GM21825 (cell line): ENCODE measurements around the gene TMPRSS4.

Source experiments
- ATAC-seq: cut with Tn5 transposase; IDR thresholded peaks from one replicate; pipeline ENCODE4 v1.9.1; 2021; ENCODE audit warnings: mild to moderate bottlenecking, moderate library complexity; ENCODE audit not compliant: unreplicated experiment

Gene TMPRSS4

DNA sequence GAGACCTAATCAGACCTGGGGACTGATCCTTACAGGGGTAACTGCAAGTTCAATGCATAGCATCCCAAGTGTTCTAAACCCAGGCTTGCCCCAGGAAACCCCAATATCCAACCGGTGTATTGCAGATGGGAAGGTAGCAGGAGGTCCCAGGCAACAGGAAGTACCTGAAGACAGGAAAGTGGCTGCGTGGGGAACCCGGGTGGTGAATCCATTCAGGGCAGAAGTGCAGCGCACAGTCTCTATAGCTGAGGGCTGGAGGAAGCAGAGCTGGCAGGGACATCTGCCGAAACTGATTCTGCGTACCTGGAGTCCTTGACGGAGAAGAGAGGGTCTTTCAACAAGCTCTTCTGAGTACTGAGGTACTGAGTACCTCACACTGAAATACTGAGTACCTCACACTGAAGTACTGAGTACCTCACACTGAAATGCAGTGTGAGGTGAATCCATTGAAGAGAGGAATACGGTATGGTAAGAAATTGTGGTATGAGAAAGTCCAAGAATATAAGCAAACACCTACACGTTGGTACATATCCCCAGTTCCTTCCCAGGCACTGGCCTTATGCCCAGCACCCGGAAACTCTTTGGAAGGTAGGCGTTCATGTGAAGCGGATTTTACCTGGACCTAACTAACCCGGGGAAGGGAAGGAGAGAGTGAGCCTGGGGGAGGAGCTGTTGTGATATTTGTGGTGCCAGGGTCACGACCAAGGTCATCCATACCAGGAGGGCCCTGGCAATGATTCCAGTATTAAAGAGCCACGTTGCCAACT lies 55.7 kb downstream of the TMPRSS4 start:
- ATAC-seq = no peak

DNA sequence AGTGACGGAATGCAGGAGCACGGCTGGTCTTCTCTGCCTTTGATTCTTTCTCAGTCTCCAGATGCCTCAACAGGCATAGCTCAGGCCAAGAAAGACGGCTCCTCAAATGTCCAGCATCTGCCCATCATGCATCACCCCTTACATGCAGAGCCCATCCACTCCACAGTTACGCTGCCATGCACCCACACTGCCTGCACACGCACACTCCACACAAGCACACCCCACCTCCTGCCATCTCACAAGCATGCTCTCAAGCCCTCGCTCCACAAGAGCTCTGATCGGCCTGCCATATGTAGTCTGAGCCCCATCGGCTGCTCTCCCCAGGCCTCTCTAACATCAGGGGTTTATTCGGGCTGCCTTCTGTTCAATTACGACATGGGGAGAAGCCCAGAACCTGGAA lies 56.9 kb downstream of the TMPRSS4 start:
- ATAC-seq = no peak

DNA sequence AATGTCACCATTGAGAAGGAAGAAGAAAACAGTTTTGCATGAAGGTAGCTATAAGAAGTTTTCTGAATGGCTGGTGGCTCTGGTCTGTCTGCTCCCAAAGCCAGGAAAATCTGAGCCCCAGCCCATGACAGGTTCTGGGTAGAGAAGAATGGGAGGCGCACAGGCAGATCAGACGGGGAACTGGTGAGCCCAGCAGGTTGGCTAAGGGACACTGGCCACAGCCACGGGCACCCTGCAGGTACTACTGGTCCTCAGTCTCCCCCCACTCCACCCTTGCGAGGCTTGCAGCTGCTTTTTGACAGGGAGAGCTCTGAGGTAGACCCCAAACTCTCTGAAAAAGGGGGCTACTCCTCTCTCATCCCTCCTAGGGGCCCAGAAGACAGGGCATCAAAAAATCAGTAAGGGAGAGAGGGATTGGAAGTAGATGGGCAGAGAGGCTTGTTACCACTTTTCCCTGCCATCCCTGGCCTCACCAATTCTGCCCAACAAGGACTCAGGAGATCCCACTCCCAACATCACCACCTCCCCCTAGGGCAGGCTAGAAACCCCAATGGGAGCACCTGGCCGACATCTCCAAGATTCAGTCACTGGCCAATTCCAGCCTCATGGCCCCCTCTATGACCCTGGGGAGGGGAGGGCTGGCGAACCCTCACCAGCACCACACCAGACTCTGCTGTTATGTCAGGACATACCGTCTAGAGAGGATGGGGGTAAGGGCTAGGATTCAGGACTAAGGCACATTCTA lies 58.3 kb downstream of the TMPRSS4 start:
- ATAC-seq = no peak

DNA sequence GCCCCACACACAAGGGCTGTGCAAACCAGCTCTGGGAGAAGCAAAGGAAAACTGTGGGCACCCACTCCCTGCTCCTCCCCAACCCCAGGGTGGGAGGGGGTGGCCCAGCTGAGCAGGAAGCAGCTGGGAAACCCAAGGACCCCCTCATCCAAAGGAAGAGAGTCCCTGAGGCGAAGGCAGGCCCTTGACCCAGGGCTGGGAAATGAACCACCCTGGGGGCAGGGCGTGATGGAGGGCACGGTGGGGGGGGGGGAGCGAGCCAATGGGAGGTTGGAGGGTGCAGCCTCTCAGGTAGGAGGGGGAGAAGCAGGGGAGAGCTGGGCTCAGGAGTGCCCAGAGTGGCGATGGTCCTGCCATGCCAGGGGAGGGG lies 58.9 kb downstream of the TMPRSS4 start:
- no peak for ATAC-seq

DNA sequence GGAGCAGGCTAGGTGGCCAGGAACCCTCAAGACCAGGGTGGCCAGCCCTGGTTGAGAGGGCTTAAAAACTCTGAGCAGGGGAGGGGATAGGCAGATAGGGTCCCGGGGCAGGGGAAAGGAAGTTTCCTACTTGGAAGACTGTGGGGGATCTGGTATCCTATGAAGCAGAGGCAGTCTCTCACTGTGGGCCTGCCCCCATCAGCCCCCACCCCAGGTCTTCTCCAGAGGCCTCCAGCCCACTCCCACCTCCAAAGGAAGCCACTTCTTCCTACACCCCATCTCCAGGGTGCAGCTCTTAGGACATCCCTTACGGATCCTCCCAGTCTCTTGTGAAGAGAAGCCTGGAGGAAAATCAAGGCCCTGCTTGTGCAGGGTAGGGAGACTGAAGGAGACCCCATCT lies 59.5 kb downstream of the TMPRSS4 start:
- no peak for ATAC-seq

DNA sequence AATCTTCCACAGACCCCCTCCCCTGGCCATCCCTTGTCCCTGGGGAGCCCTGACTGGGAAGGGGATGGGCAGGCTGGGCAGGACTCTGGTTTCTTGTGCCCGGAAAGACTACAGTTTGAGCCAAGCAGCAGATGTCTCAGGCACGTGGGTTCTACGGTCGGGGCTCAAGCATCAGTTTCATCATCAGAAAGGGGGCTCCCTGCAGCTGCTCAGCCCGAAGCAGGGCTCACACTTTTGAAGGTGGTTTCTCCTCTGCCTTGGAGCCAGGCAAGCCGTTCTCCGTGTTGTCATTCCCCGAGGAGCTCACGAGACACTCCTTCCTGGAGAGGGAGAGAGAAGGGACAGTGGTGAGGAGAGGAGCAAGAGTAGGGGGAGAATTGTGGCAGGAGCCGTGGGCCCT lies 59.9 kb downstream of the TMPRSS4 start:
- ATAC-seq = no peak

DNA sequence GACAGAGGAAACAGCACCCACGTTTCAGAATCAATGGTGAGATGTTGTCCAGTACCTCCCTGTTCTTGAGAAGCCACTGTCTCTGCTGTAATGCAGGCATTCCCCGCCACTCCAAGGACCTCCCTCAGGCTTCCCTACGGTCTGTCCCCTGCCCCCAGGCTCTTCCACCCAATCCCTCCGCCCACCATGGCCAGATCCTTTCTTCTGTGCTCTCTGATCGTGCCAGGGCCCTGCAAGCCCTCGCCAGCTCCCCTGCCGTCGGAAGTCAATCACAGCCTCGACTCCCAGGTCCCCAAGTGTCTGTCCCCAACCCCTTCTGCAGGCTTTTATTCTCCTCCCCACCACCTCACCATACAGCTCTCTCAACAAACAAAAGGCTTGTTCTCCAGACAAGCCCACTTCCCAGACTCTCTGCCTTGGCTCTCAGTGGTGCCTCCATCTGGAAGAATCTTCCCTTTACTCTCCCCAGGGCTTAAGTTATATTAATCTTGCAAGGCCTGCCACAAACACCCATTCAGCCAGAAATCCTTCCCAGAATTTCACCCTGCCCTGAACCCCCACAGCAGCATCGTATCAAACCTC lies 62.1 kb downstream of the TMPRSS4 start:
- no peak for ATAC-seq

DNA sequence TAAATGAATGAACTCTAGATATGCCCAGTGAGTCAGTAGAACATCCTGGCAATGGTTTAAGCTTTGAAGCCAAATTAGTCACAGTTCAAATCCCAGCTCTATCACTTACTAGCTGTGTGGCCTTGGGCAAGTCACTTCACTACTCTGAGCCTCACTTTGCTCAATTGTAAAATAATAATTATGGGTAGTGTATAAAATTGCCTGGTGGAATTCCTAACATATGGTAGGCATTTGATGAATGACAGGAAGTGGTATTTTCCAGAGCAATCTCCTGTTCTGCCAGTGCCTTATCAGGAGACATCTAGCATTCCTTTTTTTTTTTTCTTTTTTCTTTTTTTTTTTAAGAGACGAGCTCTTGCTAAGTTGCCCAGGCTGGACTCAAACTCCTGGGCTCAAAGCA lies 62.7 kb downstream of the TMPRSS4 start:
- no peak for ATAC-seq

DNA sequence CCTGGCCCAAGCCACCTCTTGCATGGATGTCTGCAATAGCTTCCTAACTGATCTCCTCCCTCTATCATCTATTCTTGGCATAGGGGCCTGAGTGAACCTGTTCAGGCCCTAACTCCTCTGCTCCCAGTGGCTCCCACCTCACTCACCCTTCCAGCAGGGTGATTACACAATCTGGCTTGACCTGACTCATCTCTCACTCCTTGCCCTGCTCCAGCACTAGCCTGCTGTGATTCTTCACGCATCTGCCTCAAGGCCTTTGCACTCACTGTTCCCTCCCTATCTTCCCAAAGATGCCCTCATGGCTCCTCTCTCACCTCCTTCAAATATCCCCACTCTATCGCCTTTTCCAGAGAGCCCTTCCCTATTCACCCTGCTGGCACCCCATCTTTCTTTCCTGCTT lies 65.2 kb downstream of the TMPRSS4 start:
- no peak for ATAC-seq

DNA sequence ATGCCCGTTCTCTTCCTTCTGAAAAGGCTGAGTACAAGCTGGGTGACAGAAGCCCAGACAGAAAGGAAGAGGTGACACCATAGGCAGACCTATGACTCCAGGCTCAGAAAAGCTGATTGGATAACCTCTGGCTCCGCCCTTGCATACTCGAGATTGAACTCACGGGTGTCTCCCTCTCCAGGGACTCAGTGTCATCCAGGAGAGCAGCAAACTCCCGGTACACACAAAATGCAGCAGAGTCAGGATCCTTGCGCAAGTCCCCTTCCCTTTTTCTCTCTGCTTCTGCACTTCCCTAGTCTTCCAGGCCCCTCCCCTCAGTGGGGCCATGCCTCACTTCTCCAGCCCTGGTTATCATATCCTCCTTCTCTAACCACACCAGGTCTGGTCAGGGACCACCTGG lies 65.9 kb downstream of the TMPRSS4 start:
- ATAC-seq = no peak

DNA sequence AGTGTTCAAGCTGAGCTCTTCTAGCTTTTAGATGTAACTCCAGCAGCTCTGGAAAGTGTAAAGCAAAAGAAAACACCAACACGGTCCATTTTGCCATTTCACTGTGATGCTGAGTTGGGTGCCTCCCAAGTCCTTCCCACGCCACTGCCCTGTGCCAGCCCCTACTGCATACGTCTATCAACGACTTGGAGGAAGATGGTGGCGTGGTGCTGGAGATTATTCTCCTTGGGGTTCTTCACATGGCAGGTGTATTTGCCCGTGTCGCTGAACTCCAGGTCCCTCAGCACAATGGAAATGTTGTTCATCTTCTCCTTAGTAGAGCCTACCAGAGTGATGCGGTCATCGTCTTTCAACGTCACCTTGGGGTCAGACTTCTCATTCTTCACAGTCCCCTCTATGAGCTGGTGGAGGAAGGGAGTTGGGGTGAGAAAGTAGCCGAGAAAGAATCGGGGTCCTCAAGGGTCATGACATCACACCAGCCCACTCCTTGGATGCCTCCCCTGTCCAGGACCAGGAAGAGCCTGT lies 66.8 kb downstream of the TMPRSS4 start:
- no peak for ATAC-seq

DNA sequence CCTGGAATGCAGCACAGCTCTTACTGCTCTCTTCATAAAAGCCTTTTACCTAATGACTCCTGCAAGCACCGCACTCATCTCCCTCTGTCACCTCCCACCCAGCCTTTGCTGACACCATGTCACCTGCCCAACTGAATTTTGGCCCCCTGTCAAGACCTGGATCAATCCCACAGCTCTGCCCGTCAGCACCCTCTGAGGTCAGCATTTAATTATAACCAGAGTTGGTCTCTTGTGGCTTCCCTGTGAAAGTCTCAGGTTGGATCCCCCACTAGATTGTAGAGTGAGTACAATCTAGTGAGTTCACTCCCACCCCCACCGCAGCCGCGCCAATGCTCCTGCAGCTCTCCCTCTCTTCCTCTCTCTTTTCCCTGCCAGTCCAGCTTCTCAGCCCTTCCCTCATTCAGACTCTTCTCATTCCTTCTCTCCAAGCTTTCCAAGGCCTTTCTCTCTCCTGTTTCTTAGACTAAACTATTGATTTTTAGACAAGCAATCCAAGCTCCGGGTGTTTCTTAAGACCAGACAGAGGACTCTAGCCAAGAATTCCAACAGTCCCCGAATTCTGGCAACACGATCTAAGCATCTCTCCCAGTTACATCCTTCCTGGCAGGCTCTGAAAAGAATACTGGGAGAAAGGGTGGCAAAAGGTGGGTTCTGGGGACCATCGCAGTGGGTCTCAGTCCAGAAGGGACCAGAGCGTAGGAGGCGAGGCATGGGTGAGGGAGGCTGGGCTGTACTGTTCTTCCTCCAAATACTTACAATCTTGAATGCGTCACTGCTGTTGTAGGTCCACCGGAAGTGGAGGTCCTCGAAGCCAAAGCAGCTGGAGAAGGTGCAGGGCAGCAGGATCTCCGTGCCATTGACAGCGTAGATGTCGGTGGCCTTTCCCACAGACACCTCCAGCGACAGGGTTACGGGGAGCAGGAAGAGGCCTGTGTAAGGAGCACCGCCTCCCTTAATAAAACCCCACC lies 67.7 kb downstream of the TMPRSS4 start:
- ATAC-seq = no peak

DNA sequence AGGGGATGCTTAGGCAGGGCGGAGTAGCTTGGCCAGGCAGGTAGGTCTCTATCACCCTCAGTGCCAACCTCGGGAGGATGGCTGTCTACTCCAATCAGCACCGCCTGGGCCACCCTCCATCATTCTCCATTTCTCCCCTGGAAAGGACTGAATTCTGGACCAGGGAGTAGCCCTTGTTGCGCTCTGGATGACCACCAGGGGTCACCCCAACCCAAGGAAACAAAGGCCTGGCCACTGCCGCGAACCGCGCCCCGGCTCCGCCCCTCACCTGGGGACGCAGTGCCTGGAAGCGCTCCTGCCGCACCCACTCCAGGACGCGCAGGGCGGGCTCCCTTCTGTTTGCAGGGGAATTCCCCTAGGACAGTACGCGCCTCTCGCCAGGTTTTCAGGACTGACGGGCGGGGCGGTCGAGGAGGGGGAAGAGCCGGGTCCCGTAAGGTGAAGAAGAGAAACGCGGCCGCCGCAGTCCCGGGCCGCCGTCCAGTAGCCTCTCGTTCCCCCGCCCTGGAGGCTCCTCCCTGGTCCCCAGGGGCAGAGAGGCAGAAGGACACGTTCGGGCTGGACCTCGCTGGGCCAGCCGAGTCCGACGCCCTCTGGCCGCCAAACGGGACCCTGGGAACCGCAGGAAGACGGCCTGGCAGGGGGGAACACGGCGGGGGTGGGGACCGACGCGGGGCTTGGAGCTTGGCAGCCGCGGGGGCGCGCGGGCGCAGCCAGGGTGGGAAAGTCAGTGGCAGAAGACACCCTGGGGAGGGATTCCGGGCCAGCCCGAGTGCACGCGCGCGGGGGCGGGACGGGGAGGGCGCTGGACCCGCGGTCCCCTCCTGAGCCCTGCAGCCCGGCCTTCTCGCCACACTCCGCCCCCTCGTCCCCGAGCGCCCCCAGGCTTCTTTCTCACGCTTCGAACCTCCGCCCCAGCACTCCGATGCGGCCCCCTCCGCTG lies 68.7 kb downstream of the TMPRSS4 start:
- ATAC-seq = peak; percentile 89

DNA sequence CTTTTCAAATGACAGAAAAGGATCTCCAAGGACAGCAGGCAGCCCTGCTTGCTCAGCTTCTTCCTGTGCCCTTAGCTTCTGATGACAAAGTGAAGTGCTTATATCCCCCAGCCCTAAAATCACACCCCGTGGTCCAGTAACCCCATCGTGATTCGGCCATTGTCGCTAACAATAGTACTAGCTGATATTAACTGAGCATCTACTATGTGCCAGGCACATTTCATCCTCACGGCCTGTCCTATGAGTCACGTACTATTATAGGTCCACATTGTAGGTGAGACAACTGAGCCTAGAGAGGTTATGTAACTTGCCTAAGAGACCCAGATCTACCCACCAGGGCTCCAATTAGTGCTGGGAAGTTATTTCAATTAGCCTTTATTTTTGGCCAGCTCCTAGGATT lies 69.7 kb downstream of the TMPRSS4 start:
- ATAC-seq = no peak

DNA sequence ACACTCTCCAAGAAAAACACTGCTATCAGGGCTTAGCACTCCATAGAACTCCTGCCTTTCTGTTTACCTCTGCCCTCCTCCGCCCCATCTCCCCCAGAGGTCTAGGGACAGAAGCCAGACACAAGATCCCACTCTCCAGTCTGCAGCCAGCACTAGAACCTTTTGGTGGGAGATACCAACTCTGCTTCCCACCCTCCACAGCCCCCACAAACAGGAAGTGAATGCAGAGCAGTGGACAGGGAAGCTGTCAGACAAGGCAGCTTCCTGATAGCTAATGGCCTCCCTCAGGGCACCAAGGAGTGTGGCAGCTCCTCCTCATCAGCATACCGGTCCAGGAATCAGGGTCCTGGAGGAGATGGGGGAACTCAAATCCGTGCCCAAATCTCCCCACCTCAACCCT lies 70.6 kb downstream of the TMPRSS4 start:
- no peak for ATAC-seq

DNA sequence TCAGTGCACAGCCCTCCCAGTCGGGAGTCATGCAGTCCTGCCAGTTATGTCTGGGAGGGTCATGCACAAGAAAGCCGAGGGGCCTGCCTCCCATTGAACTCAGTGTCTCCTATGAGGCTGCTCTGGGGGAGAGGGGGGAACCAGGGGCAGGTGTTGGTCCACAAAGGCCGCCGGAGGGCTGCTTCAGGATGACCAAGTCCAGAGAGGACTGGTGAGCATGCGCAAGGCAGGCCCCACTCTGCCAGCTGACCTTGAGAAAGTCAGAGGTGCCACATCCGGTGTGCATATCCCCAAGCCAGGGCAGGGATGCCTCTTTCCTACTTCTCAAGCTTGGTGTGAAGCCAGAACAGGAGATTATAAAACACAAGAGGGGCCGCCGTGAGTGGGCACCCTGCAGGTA lies 71.4 kb downstream of the TMPRSS4 start:
- no peak for ATAC-seq

DNA sequence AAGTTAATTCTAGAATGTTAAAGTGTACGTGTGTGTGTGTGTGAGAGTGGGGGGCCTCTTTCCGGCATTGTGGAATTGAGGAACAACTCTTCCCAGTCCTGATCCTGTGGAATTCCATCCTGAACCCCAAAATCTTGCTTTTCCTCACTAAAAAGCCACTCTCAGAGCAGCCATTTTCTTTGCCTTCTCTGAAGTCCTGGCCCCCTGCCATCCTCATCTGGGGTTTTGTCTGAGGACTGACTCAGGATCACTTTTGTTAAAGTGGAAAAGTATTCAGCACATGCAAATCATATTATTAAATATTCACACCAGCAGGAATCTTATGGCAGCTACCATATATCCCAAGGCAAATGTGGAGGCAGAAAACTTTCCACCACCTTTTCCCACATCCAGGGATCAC lies 72.0 kb downstream of the TMPRSS4 start:
- ATAC-seq = no peak

DNA sequence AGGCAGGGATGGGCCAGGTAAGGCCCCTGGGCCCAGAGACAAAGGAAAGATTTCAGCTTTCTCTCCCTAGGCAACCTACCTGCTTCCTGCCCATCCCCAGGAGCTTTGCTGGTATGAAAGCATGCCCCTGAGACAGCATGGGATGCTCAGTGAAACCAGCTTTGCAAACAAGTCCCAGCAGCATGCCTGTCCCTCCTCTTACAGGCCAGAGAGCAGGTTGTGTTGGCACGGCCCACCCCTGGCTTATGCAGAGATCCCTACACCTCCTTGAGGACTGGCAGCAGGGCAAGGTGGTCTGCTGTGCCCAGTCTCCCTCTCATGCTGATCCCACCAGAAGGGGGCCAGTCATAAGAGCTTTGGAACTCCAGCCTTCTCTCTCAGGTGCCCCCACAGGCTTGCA lies 72.6 kb downstream of the TMPRSS4 start:
- no peak for ATAC-seq

DNA sequence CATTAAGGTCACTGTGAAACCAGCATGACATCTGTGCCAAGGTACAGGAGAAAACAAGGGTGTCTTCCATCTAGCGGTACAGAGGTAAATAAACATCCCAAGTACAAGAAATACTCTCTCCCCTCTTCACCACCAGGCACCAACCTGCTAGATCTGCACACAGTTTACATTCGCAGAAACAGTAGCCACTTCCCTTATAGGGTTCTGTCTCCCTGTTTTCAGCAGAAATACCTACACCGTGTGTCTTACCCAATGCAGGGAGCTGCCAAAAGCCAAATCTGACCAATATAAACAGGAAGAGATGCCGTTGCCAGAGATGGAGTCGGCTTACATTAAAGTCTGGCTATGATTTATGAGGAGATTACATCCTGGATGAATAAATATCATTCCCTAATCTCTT lies 74.6 kb downstream of the TMPRSS4 start:
- no peak for ATAC-seq

DNA sequence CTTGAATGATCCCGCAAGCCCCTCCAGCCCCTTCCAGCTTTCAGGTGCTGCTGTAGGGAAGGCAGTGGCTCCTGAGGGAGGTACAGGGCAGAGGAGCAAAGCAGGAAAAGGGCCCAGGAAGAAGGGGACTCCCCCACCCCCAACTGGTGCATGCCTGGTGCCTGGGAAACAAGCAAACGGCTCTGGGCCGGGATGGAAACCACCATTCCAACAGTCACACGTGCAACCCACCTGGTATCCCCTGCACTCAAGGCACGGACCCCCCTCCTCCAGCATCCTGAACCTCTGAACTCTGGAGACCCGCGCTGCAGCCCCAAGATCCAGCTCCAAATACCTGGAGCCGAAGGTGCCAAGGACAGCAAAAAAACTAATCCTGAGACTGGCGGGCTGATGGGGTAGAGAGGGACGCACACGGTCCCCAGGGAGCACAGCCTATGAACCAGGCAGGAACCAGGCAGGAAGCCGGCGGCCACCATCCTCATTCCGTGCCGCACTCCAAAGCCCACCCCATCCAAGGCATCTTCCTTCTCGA lies 75.2 kb downstream of the TMPRSS4 start:
- no peak for ATAC-seq
